GM21576 (cell line): ENCODE measurements around the gene CTSH.
"Not testable (repeated sequence)": the region's sequence is repeated elsewhere in the genome, so short reads cannot be mapped to it uniquely, and the experiment has no call there.

Experiments
- ATAC-seq: cut with Tn5 transposase; IDR thresholded peaks from one replicate; pipeline ENCODE4 v1.9.1; 2021; ENCODE audit warnings: mild to moderate bottlenecking, moderate library complexity; ENCODE audit not compliant: unreplicated experiment

CTSH gene

GRCh38 chr15:78923480-78924360 is 21.1 kb downstream of the CTSH start:
- no peak for ATAC-seq

- no peak for ATAC-seq
These were observed 21.8 kb downstream of the CTSH start for GRCh38 chr15:78923015-78923414.

GRCh38 chr15:78922527-78922926 is 22.3 kb downstream of the CTSH start:
- ATAC-seq: no peak

GRCh38 chr15:78921940-78922339 is 22.9 kb downstream of the CTSH start:
- ATAC-seq: no peak

- ATAC-seq: no peak
These were observed 23.3 kb downstream of the CTSH start for GRCh38 chr15:78921517-78921916.

GRCh38 chr15:78917888-78918287 is 27.0 kb downstream of the CTSH start:
- no peak for ATAC-seq

- ATAC-seq: no peak
These were observed 28.8 kb downstream of the CTSH start for GRCh38 chr15:78916088-78916487.

GRCh38 chr15:78915341-78916087 is 29.3 kb downstream of the CTSH start:
- no peak for ATAC-seq

- no peak for ATAC-seq
These were observed 30.6 kb downstream of the CTSH start for GRCh38 chr15:78914027-78914764.

GRCh38 chr15:78913012-78913411 is 31.8 kb downstream of the CTSH start:
- no peak for ATAC-seq

- no peak for ATAC-seq
These were observed 32.5 kb downstream of the CTSH start for GRCh38 chr15:78912316-78912715.

- ATAC-seq: no peak
These were observed 34.6 kb downstream of the CTSH start for GRCh38 chr15:78910271-78910670.

- ATAC-seq: no peak
These were observed 35.0 kb downstream of the CTSH start for GRCh38 chr15:78909791-78910228.

GRCh38 chr15:78909160-78909695 is 35.6 kb downstream of the CTSH start:
- no peak for ATAC-seq

- no peak for ATAC-seq
These were observed 37.3 kb downstream of the CTSH start for GRCh38 chr15:78907577-78907976.

- no peak for ATAC-seq
These were observed 38.6 kb downstream of the CTSH start for GRCh38 chr15:78906316-78906620.

- no peak for ATAC-seq
These were observed 40.1 kb downstream of the CTSH start for GRCh38 chr15:78904599-78905358.

GRCh38 chr15:78902281-78903032 is 42.4 kb downstream of the CTSH start:
- ATAC-seq: not testable (repeated sequence)

GRCh38 chr15:78900819-78901533 is 43.9 kb downstream of the CTSH start:
- ATAC-seq: not testable (repeated sequence)
